Loucy (cell line): ENCODE results near the gene ARL2.

ENCODE experiments used
- H2AFZ ChIP-seq: fragments of 200-600 bp; sonication (generic); 2 replicates; pipeline ENCODE4 v1.6.0; 2016; ENCODE audit warnings: antibody characterized with exemption, mild to moderate bottlenecking, low read length, moderate library complexity
- H3F3A ChIP-seq: fragments of 200-600 bp; 2 replicates; pipeline ENCODE4 v1.6.0; 2016; ENCODE audit warnings: antibody characterized with exemption, low read depth, mild to moderate bottlenecking
- H3K27me3 ChIP-seq: fragments of 200-600 bp; sonication (generic); 2 replicates; pipeline ENCODE4 v1.6.1; 2014; ENCODE audit warnings: low read length, mild to moderate bottlenecking; ENCODE audit not compliant: insufficient read depth, poor library complexity, severe bottlenecking
- H3K36me3 ChIP-seq: fragments of 200-600 bp; sonication (generic); 2 replicates; pipeline ENCODE4 v1.6.1; 2016; ENCODE audit warnings: low read length; ENCODE audit not compliant: insufficient read depth
- H3K4me1 ChIP-seq: fragments of 200-600 bp; sonication (generic); 2 replicates; pipeline ENCODE4 v1.5.1; 2014; ENCODE audit warnings: low read length, mild to moderate bottlenecking; ENCODE audit not compliant: insufficient read depth, poor library complexity, severe bottlenecking
- H3K4me2 ChIP-seq: fragments of 200-600 bp; sonication (generic); 2 replicates; pipeline ENCODE4 v1.6.0; 2014; ENCODE audit warnings: antibody characterized with exemption, low read length, low read depth, mild to moderate bottlenecking; ENCODE audit not compliant: poor library complexity, severe bottlenecking
- H3K4me3 ChIP-seq: fragments of 200-600 bp; sonication (generic); 2 replicates; pipeline ENCODE4 v1.5.1; 2014; ENCODE audit warnings: low read length, mild to moderate bottlenecking, mixed read lengths; ENCODE audit not compliant: poor library complexity, severe bottlenecking
- H3K79me2 ChIP-seq: fragments of 200-600 bp; sonication (generic); 2 replicates; pipeline ENCODE4 v1.6.1; 2014; ENCODE audit warnings: low read length; ENCODE audit not compliant: insufficient read depth
- H3K9ac ChIP-seq: fragments of 200-600 bp; sonication (generic); 2 replicates; pipeline ENCODE4 v1.6.0; 2014; ENCODE audit warnings: mild to moderate bottlenecking, low read depth, low read length, moderate library complexity; ENCODE audit not compliant: poor library complexity, severe bottlenecking
- H3K9me2 ChIP-seq: fragments of 200-600 bp; sonication (generic); replicated peaks from 2 replicates; pipeline ENCODE4 v1.6.1; 2016; ENCODE audit warnings: low read depth, low read length, mixed read lengths
- H3K9me3 ChIP-seq: fragments of 200-600 bp; sonication (generic); 2 replicates; pipeline ENCODE4 v1.6.1; 2014; ENCODE audit warnings: mild to moderate bottlenecking, antibody characterized with exemption, low read length, low read depth; ENCODE audit not compliant: insufficient read depth
- H4K20me1 ChIP-seq: fragments of 200-600 bp; sonication (generic); 2 replicates; pipeline ENCODE4 v1.6.0; 2014; ENCODE audit warnings: antibody characterized with exemption, low read length, mild to moderate bottlenecking; ENCODE audit not compliant: insufficient read depth, poor library complexity, severe bottlenecking
- EZH2phosphoT487 ChIP-seq: fragments of 200-600 bp; IDR thresholded peaks from 2 replicates; pipeline ENCODE4 v1.6.1; 2018; ENCODE audit warnings: antibody characterized with exemption, mild to moderate bottlenecking, moderate library complexity, borderline replicate concordance
- TF ChIP-seq, protein P1 (sequence below): fragments of 200-600 bp; sonication (generic); conservative IDR thresholded peaks from 2 replicates; pipeline ENCODE4 v1.5.1; 2014; ENCODE audit warnings: mild to moderate bottlenecking, antibody characterized with exemption, low read length

Gene ARL2

DNA sequence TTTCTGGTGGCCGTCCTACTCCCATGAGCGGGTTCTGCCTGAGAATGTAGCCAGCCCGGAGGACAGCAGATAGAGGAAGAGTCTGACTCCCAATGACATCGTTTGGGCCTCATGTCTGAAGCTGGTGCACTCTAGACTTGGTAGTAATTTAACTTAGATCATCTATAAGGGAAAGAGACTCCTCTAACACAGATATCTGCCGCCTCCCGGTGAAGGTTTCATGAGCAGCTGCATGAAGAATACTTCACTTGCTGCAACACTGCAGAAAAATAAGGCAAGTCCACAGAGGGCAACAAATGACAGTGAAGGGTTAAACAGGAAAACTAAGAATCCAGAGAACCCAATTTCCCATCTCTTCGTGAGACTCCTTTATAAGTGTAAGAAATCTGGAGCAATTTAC is 5.9 kb upstream of the ARL2 start:
- Histone ChIP-seq H3F3A (no peaks in the 10 kb centered on the region), H3K4me2 (no peak overlapping the region)
- TF ChIP-seq, protein P1, sequence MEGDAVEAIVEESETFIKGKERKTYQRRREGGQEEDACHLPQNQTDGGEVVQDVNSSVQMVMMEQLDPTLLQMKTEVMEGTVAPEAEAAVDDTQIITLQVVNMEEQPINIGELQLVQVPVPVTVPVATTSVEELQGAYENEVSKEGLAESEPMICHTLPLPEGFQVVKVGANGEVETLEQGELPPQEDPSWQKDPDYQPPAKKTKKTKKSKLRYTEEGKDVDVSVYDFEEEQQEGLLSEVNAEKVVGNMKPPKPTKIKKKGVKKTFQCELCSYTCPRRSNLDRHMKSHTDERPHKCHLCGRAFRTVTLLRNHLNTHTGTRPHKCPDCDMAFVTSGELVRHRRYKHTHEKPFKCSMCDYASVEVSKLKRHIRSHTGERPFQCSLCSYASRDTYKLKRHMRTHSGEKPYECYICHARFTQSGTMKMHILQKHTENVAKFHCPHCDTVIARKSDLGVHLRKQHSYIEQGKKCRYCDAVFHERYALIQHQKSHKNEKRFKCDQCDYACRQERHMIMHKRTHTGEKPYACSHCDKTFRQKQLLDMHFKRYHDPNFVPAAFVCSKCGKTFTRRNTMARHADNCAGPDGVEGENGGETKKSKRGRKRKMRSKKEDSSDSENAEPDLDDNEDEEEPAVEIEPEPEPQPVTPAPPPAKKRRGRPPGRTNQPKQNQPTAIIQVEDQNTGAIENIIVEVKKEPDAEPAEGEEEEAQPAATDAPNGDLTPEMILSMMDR, result no peak
- no peak for TF ChIP-seq EZH2phosphoT487

DNA sequence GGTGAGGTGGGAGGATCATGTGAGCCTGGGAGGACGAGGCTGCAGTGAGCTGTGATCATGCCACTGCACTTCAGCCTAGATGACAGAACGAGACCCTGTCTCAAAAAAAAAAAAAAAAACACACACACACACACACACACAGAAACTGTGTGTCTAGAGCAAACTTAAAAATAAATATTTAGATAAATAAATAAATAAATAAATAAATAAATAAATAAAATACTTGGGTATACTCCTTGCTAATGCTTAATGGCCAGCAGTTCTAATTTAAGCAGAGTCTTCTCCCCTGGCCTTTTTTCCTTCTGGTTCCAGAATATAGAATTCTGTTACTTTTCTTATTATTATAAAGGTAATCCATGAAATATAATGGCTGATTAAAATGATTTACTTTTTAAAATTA is 5.1 kb upstream of the ARL2 start:
- Histone ChIP-seq H3K4me3 (no peak overlapping the region), H3K36me3 (no peaks in the 10 kb centered on the region), H2AFZ (no peak overlapping the region), H3K4me1 (peaks cover 6% of the 10 kb centered on the region), H3F3A (peaks cover 2% of the 10 kb centered on the region; the same call in 1 of the 2 replicates), H3K9ac (no peak overlapping the region), H3K9me3 (no peaks in the 10 kb centered on the region), H3K27me3 (no peaks in the 10 kb centered on the region), H3K9me2 (no peaks in the 10 kb centered on the region), H3K79me2 (no peaks in the 10 kb centered on the region), H4K20me1 (no peaks in the 10 kb centered on the region), H3K4me2 (no peak overlapping the region)
- TF ChIP-seq EZH2phosphoT487, result no peak
- TF ChIP-seq, protein P1, result no peak

More for the DNA sequence above, 5.9 kb upstream of the ARL2 start:
- Histone ChIP-seq H3K4me1 (peaks cover 3% of the 10 kb centered on the region), H3K9me2 (no peaks in the 10 kb centered on the region), H2AFZ (no peak overlapping the region), H3K36me3 (no peaks in the 10 kb centered on the region), H3K9ac (no peak overlapping the region), H3K4me3 (no peak overlapping the region), H3K79me2 (no peaks in the 10 kb centered on the region), H3K27me3 (no peaks in the 10 kb centered on the region), H3K9me3 (no peaks in the 10 kb centered on the region), H4K20me1 (no peaks in the 10 kb centered on the region)

DNA sequence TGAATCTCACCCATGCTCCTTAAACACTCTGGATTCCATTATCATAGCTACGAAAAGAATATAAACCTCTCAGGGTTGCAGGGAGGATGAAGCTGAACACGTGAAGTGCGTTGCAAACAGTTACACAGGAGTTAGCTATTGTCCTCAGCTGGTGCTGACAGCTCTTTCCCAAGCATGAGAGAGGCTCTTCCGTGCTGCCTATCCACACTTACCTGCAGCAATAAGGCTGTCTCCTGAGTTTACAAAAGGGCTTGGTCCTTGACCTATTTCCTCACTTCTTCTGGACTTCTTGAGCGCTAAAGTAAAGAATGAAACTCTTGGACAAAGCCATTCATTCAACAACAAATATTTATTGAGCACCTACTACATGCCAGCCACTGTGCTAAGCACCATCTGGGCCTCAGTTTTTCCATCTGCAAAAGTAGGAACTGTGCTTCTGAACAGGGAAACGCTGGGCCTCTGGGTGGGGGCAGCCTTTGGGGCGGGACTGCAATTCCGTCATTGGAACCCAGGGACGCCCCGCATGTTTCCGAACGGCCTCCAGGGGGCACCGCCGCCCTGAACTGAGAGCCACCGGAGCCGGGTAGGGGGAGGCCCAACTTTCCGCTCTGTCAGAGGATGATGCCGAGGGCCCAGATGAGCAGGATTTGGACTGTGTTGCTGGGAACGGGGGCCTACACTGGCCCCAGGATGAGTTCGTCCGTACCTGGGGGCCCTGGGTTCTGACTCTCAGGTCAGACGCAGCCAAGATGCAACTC is 651 bp upstream of the ARL2 start:
- Histone ChIP-seq H3K4me1 (peaks cover 23% of the 10 kb centered on the region), H4K20me1 (peaks cover 8% of the 10 kb centered on the region), H2AFZ (peak overlapping the region; percentile 93), H3F3A (peaks cover 6% of the 10 kb centered on the region), H3K36me3 (no peaks in the 10 kb centered on the region), H3K27me3 (no peaks in the 10 kb centered on the region), H3K4me3 (peak overlapping the region; percentile 89), H3K4me2 (peak overlapping the region; percentile 85), H3K9ac (peak overlapping the region; percentile 91), H3K9me2 (no peaks in the 10 kb centered on the region), H3K9me3 (no peaks in the 10 kb centered on the region), H3K79me2 (peaks cover 32% of the 10 kb centered on the region)
- TF ChIP-seq, protein P1, result peak; percentile 79
- no peak for TF ChIP-seq EZH2phosphoT487
